ENCODE measurements around the gene CA12. TPM values are rescaled to one million over a fixed set of nuclear protein-coding genes. Genes with fewer than 3 reads are reported as not detected.

The CA12 gene
- total and polyA plus RNA-seq, 9 of the 15 experiments (the other 6 are each of a cell fraction or from before 2014, with no cell fraction given): 0.01 to 0.78 (median 0.15) TPM; not detected in 1

GRCh38 chr15:63344731-63345390 lies 36.8 kb downstream of the CA12 start (continued):
- TF ChIP-seq CREB3L1 (IDR thresholded peaks at IDR 0.05; ENCODE audit: borderline replicate concordance, low read depth) (no peak), MAZ (CRISPR knock-in tag; conservative IDR thresholded peaks at IDR 0.05 in 1 of 2, IDR thresholded peaks at IDR 0.05 in 1 of 2) (peak; percentile 34 to 62; a peak in 2 of 4 replicates), KLF16 (IDR thresholded peaks at IDR 0.05) (no peak), TFE3 (CRISPR knock-in tag; IDR thresholded peaks at IDR 0.05) (no peak), FOS (IDR thresholded peaks at IDR 0.05; ENCODE audit: extremely low read depth, insufficient read length) (peak; percentile 64), ZSCAN32 (CRISPR knock-in tag; IDR thresholded peaks at IDR 0.05) (peak; percentile 79; the same call in 1 of the 2 replicates), ZFP1 (CRISPR knock-in tag; IDR thresholded peaks at IDR 0.05) (no peak), ZNF511 (CRISPR knock-in tag; IDR thresholded peaks at IDR 0.05) (no peak), ELF4 (CRISPR knock-in tag; IDR thresholded peaks at IDR 0.05) (peak; percentile 84; the same call in 1 of the 2 replicates), SMARCB1 (IDR thresholded peaks at IDR 0.05; ENCODE audit: insufficient read length, low read depth) (no peak), ZNF644 (tag; IDR thresholded peaks at IDR 0.05; ENCODE audit: low read depth) (peak; percentile 88), ZNF431 (CRISPR knock-in tag; IDR thresholded peaks at IDR 0.05) (no peak), PCBP2 (IDR thresholded peaks at IDR 0.05; ENCODE audit: low read depth, low read length, poor library complexity, severe bottlenecking) (no peak), ZBTB9 (CRISPR knock-in tag; IDR thresholded peaks at IDR 0.05) (peak; percentile 89; the same call in 1 of the 2 replicates), KDM2B (CRISPR knock-in tag; IDR thresholded peaks at IDR 0.05) (no peak), ILF3 (IDR thresholded peaks at IDR 0.05; ENCODE audit: borderline replicate concordance) (no peak)
- TF ChIP-seq, protein P1, sequence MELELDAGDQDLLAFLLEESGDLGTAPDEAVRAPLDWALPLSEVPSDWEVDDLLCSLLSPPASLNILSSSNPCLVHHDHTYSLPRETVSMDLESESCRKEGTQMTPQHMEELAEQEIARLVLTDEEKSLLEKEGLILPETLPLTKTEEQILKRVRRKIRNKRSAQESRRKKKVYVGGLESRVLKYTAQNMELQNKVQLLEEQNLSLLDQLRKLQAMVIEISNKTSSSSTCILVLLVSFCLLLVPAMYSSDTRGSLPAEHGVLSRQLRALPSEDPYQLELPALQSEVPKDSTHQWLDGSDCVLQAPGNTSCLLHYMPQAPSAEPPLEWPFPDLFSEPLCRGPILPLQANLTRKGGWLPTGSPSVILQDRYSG (tag; conservative IDR thresholded peaks at IDR 0.05; ENCODE audit: low read depth): peak; percentile 73; the same call in 1 of the 2 replicates
- TF ChIP-seq, protein P2, sequence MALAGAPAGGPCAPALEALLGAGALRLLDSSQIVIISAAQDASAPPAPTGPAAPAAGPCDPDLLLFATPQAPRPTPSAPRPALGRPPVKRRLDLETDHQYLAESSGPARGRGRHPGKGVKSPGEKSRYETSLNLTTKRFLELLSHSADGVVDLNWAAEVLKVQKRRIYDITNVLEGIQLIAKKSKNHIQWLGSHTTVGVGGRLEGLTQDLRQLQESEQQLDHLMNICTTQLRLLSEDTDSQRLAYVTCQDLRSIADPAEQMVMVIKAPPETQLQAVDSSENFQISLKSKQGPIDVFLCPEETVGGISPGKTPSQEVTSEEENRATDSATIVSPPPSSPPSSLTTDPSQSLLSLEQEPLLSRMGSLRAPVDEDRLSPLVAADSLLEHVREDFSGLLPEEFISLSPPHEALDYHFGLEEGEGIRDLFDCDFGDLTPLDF (CRISPR knock-in tag; IDR thresholded peaks at IDR 0.05): no peak
- TF ChIP-seq, protein P3, sequence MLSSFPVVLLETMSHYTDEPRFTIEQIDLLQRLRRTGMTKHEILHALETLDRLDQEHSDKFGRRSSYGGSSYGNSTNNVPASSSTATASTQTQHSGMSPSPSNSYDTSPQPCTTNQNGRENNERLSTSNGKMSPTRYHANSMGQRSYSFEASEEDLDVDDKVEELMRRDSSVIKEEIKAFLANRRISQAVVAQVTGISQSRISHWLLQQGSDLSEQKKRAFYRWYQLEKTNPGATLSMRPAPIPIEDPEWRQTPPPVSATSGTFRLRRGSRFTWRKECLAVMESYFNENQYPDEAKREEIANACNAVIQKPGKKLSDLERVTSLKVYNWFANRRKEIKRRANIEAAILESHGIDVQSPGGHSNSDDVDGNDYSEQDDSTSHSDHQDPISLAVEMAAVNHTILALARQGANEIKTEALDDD (IDR thresholded peaks at IDR 0.05): no peak
